Mesenteric fat pad (tissue), 1 donor: Measurements from ENCODE around the gene LEP. TPM values are rescaled to one million over a fixed set of nuclear protein-coding genes. Genes with fewer than 3 reads are reported as not detected.

Experiments used
- microRNA-seq: library from miRNA; unstranded; fragments of <30 nt; microRNA quantifications from one replicate; pipeline ENCODE4 v1.2.0, GENCODE V29; 2020; ENCODE audit warnings: borderline number of aligned reads
- total RNA-seq: library from RNA; stranded (reverse); fragmentation: NEBNext Ultra II Directional; extraction: Animal tissue kit (Norgen Biotek cat#: 25700); gene quantifications from one replicate; pipeline ENCODE4 v1.2.1, GENCODE V29; 2021
- donor health status: DM: yes; HTN: yes; CAD: no.

The LEP gene
- total RNA-seq, 1 donor from 2014 or later, result 784 TPM

Small RNAs within 50 kb of the gene (microRNA-seq; reads per million reads assigned to microRNA genes)
- gene MIR129-1, result not detected

Other genes starting within 250 kb of the LEP start
- 6.5 TPM for gene LRRC4, start 209.8 kb upstream of the LEP start, total RNA-seq
- gene RBM28, start 102.6 kb downstream of the LEP start, total RNA-seq, result 60.4 TPM
- gene PRRT4, start 120.4 kb downstream of the LEP start, total RNA-seq, result 17.4 TPM
- gene IMPDH1, start 168.7 kb downstream of the LEP start, total RNA-seq, result 146 TPM
- gene HILPDA, start 214.6 kb downstream of the LEP start, total RNA-seq, result 31.1 TPM
- gene METTL2B, start 235.5 kb downstream of the LEP start, total RNA-seq, result 26.6 TPM